ENCODE measurements around the gene HOXA3.

The HOXA3 gene

GRCh38 chr7:27143950-27144780 is 8.2 kb downstream of the HOXA3 start:
- no peak for DNase-seq (ENCODE audit: low read depth in 2 of 2)

GRCh38 chr7:27143023-27143949 is 9.1 kb downstream of the HOXA3 start, which contains the start of gene HOXA5:
TSS of gene HOXA5 (minus strand) at chr7:27143681. CDS start at chr7:27143607, 74 bp downstream.
- DNase-seq (ENCODE audit: low read depth in 2 of 2): no peak

DNA sequence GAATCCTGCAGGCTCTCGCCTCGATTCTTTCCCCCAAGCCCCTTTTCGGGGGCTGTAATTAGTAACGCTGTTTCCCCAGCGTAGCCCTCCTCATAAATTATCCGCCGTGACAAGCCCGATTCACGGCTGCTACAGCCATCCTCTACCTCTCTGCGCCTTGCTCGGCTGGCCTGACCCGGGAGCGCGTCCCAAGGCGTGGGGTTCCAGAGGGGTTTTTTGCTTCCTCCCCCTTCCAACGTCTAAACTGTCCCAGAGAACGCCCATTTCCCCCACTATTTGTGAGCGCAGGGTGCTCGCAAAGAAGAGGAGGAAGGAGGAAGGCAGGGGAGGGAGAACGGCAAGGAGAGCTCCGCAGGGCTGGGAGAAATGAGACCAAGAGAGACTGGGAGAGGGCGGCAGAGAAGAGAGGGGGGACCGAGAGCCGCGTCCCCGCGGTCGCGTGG is 9.8 kb downstream of the HOXA3 start:
- no peak for DNase-seq (ENCODE audit: low read depth in 2 of 2)

GRCh38 chr7:27141923-27142579 is 10.3 kb downstream of the HOXA3 start:
- no peak for DNase-seq (ENCODE audit: low read depth in 2 of 2)

DNA sequence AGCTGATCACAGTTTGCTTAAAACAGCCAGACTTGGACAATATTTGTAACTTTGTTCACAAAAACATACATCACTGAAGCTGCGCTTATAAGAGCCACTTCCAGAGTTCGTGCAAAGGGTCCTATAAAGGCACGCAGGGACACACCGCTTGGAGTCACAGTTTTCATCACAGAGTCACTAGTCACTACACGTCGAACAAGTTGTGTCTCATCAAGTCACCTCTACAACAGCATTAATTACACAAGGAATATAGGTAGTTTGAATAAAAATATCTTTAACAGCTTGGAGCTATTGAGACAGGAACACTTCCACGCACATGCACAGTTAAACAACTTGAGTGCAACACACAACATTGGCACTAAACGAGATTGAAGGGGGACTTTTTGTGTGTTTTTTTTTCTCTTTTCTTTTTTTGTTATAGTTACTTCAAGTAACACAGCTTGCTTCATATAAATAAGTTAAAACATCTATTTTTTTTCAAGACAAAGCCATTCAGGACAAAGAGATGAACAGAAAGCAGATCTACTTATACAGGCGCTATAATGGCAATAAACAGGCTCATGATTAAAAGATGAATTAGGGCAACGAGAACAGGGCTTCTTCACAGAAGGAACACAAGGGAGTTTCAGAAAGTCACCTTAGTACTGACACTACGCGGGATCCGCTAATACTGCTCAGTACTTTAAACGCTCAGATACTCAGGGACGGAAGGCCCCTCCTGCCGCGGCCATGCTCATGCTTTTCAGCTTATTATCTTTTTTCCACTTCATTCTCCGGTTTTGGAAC is 11.1 kb downstream of the HOXA3 start:
- DNase-seq (ENCODE audit: low read depth in 2 of 2): no peak

- DNase-seq (ENCODE audit: low read depth in 2 of 2): no peak
Measured at GRCh38 chr7:27140126-27140857, 12.1 kb downstream of the HOXA3 start.

GRCh38 chr7:27139334-27140125 is 12.9 kb downstream of the HOXA3 start:
- DNase-seq (ENCODE audit: low read depth in 2 of 2): no peak

DNA sequence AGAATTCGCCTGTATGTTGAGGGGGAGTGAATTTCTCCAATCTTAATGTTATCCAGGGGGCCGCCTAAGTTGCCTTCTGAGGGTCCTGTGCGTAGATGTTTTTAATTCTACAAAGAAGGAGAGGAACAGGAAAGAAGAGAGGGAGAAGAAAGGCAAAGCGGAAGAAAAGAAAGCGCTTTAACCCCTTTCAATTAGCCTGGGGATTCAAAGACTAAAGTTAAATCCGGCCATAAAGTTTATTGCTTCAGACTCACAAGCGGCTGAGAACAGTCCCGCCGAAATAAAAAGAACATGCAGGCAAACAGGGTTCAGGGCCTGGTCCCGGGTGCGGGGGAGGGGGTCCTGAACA is 13.4 kb downstream of the HOXA3 start:
- DNase-seq (ENCODE audit: low read depth in 2 of 2): no peak

DNA sequence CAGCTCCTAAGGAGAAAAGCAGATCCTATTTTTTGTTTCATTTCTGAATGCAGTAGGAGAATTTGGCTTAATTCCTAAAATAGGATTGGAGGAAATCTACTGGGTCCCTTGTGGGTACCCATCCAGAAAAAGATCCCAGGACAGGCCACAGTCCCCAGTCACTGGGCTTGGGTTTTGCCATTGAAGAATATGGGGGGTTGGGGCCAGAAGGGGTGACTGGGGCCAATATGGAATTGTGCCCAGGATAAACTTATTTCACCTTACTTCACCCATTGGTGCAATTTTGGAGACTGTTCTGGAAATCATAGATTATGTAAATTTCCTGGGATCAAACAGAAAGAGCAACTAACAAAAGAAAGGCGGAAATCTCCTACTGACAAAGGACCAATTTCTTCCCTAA is 13.9 kb downstream of the HOXA3 start:
- no peak for DNase-seq (ENCODE audit: low read depth in 2 of 2)

DNA sequence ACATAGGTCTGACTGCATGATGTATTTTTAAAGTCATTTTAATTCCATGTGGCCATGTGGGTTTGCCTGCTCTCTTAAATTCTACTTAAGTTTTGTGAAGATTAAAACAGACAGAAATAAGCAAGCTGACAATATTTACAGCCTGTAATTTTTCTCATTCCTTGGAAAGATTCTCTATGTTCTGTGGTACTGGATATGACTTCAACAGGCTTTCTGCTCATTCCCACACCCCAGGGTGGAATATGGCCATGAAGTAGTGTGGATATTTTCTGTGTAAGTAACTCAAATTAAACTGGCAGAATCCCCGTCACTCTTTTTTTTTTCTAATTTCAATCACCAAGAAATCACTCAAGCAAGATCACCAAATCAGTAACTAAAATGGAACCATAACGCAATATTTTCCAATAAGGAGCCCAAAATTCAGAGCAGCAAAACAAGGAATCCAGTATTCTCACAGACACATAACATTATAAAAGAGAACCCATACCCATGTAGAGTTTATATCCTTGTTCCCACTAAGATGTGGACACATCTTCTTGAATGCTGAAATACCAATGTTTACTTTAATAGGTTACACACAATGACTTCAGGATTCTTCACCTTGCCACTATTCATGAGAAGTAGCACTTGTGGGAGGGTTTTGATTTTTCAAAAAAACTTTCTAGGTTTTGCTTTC is 14.6 kb downstream of the HOXA3 start:
- no peak for DNase-seq (ENCODE audit: low read depth in 2 of 2)

DNA sequence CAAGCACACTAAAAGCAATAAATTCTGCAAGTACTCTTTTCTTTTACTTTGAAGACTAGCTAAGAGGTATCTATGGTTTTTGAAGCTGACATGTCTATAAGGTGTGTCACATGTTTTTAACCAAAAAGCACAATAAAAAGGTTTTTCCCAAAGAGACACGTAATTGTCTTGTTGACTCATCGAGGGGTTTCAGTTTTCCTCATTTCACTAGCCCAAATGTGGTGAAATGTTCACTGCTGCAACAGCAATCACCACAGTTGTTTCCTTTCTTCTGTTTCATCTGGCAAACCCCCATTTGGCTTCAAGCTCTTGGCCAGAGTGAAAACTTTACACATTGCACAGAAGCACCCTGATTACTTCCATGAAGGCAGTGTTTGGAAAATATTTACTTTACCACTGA is 18.0 kb downstream of the HOXA3 start:
- no peak for DNase-seq (ENCODE audit: low read depth in 2 of 2)

- no peak for DNase-seq (ENCODE audit: low read depth in 2 of 2)
Measured at GRCh38 chr7:27133409-27134231, 18.8 kb downstream of the HOXA3 start.

GRCh38 chr7:27132978-27133377 is 19.4 kb downstream of the HOXA3 start:
- DNase-seq (ENCODE audit: low read depth in 2 of 2): no peak

DNA sequence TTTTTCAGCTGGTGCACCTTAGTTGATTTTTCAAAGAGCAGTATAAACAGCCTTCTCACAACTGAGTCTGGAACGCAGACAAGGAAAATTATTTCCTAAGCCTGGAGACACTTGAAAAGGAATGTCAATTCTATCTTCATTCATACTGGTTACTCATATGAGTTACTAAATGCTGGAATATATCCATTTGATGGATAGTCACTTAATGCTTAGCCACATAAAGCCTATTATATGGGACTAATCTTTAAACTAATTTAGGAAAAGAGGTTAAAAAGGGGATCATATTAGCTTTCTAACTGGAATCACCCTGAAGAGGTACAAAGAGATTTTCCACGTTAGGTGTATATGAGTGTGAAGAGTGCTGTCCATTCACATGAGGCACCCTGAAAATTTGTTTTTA is 20.2 kb downstream of the HOXA3 start:
- no peak for DNase-seq (ENCODE audit: low read depth in 2 of 2)

- no peak for DNase-seq (ENCODE audit: low read depth in 2 of 2)
Measured at GRCh38 chr7:27131390-27131819, 21.0 kb downstream of the HOXA3 start.

GRCh38 chr7:27130540-27131389 is 21.6 kb downstream of the HOXA3 start, which contains the start of gene HOXA4:
TSS of gene HOXA4 (minus strand) at chr7:27130757. CDS start at chr7:27130733, 24 bp downstream.
- DNase-seq (ENCODE audit: low read depth in 2 of 2): peak; percentile 38 to 67
